SU-DHL-6 (cell line): ENCODE results near the gene TCP11L2.

Experiments used
- EZH2phosphoT487 ChIP-seq: fragments of 200-600 bp; sonication (generic), shearing (Covaris generic); conservative IDR thresholded peaks from 2 replicates; pipeline ENCODE4 v1.6.1; 2018; ENCODE audit warnings: mild to moderate bottlenecking, antibody characterized with exemption, low read length, moderate library complexity, mixed read lengths
- TF ChIP-seq, protein P1 (sequence below): fragments of 200-600 bp; sonication (generic); IDR thresholded peaks from one replicate; pipeline ENCODE4 v1.5.1; 2017; ENCODE audit warnings: antibody characterized with exemption, mild to moderate bottlenecking, low read length, moderate library complexity; ENCODE audit not compliant: insufficient read depth, poor library complexity, severe bottlenecking

- TF ChIP-seq, protein P1, sequence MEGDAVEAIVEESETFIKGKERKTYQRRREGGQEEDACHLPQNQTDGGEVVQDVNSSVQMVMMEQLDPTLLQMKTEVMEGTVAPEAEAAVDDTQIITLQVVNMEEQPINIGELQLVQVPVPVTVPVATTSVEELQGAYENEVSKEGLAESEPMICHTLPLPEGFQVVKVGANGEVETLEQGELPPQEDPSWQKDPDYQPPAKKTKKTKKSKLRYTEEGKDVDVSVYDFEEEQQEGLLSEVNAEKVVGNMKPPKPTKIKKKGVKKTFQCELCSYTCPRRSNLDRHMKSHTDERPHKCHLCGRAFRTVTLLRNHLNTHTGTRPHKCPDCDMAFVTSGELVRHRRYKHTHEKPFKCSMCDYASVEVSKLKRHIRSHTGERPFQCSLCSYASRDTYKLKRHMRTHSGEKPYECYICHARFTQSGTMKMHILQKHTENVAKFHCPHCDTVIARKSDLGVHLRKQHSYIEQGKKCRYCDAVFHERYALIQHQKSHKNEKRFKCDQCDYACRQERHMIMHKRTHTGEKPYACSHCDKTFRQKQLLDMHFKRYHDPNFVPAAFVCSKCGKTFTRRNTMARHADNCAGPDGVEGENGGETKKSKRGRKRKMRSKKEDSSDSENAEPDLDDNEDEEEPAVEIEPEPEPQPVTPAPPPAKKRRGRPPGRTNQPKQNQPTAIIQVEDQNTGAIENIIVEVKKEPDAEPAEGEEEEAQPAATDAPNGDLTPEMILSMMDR: no peak
- no peak for TF ChIP-seq EZH2phosphoT487
These were observed 58.0 kb downstream of the TCP11L2 start for GRCh38 chr12:106360400-106360994.
